GM18861 (cell line): ENCODE results near the gene ZDHHC5.
"Not testable (repeated sequence)": the region's sequence is repeated elsewhere in the genome, so short reads cannot be mapped to it uniquely, and the experiment has no call there.

ENCODE experiments used
- ATAC-seq: cut with Tn5 transposase; IDR thresholded peaks from one replicate; pipeline ENCODE4 v1.9.1; 2021; ENCODE audit not compliant: unreplicated experiment

Gene ZDHHC5

DNA sequence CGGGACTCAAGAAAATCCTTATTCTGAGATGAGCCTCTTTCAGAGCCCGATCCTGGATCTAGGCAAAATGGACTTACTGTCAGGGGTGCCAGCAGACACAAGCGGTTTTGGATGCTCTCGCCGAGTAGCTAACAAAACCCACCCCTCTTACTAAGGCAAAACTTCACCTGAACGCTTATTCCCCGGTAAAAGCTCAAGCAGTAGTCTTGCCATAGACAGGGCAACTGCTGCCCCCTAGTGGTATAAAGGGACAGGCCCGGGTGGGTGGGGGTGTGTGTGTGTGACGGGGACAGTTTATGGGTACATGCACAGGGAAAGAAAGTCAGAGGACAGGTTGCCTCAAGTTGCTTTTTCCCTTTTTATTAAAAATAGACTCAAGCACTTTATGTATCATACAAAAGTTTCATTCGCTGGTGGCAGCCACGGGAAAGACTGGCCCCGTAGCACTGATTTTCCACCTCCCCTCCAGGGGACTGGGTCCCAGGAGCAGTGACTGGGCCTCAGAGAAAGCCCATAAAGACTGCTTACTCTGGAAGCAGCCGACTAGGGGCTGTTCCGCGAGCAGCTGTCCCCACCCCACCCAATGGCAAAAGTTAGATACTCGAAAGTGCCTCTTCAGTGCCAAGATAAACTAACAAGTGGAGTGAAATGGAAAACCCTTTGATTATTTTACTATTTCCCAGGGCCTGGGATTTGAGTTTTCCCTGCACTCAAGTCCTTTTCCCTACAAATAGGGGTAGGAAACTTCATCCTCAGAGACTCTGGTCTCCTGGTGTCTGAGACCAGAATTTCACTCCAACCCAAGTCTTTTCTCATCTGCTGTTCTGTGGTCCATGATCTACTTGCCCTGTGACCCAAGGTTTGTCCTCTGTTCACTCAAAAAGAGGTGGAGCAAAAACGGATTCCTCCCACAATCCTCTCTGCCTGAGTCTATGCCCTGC, 22.9 kb upstream of the ZDHHC5 start:
- no peak for ATAC-seq

DNA sequence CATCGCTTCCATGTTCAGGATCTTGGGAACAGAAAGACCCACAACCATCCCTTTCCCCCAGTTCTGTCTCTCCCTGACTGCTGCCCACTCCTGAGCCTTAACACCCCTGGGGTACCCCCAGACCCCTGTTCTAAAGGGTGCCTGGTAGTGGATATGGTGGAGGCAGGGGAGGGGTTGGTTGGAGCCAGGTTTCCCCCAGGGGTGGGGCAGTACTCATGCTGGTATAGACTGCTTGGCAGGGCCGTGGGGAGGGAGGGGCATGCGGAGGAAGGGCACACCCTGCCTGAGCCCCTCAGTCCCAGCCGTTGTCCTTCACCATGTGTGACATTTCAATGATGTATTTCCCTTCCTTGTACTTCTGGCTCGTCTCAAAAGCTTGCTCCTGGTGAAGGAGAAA, 22.2 kb upstream of the ZDHHC5 start:
- no peak for ATAC-seq

DNA sequence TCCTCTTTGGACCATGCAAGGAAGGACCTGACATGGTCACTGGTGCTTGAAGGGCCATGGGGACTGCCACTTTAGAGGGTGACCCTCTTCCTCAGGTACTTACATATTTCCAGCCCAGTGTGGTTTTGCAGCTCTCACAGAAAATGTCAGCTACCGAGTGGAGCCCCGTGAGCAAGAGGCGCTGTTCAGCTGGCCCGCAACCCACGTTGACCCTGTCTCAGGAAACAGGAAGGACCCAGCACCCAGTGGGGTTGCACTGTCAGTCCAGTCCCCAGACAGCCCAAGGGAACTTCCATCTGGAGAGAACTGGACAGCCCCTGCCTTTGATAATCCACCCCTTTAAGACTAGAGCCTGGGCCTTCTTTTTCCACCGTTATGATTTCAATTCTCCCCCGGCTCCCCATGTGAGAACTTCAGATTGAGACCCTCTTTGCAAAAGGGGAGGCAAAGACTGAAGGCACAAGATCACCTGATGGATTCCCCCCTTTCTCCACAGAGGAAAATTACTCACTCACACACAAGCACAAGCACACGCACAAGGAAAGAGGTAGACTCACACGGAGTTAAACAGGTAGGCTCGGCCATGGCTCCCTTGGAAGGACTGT, 21.6 kb upstream of the ZDHHC5 start:
- no peak for ATAC-seq

DNA sequence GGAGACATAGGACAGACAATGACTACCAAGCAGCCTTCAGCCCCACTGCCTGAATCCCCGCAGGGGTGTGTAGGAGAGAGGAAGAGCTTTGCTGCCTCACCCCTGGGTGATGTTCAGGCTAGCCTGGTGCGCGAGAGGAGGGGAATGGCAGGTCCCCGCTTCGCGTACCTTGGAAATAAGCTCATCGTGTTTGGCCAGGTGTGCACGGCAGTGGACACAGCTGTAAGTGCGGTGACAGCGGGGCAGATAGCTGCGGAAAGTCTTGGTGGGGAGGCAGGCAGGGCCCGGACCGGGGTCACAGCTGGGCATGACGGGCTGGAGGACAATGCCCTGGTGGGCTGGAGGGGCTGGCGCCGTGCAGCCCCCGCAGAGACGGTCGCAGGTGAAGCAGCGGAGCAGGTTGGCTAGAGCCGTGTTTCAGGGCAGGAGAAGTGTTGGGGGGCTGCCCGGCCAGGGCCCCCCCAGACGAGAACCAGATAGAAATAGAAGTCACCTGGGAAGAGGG, 21.1 kb upstream of the ZDHHC5 start:
- no peak for ATAC-seq

DNA sequence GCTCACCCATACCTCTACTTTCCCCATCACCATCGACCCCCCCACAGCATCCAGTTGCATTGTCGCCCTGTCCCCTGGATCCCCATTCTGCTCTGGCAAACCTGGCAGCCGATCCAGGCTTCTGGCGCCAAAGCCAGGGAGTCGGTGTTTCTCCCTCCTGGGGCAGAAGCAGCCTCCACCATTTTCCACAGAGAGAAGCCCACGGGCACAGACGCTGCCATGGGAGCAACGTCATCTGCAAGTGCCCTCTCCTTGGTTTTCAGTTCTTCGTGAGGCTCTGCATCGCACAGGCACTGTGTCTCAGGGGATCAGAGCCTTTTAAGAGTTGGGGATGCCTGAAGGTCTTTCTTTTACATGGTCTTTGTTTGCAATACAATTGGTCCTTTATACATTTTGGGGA, 20.5 kb upstream of the ZDHHC5 start:
- ATAC-seq, result no peak

DNA sequence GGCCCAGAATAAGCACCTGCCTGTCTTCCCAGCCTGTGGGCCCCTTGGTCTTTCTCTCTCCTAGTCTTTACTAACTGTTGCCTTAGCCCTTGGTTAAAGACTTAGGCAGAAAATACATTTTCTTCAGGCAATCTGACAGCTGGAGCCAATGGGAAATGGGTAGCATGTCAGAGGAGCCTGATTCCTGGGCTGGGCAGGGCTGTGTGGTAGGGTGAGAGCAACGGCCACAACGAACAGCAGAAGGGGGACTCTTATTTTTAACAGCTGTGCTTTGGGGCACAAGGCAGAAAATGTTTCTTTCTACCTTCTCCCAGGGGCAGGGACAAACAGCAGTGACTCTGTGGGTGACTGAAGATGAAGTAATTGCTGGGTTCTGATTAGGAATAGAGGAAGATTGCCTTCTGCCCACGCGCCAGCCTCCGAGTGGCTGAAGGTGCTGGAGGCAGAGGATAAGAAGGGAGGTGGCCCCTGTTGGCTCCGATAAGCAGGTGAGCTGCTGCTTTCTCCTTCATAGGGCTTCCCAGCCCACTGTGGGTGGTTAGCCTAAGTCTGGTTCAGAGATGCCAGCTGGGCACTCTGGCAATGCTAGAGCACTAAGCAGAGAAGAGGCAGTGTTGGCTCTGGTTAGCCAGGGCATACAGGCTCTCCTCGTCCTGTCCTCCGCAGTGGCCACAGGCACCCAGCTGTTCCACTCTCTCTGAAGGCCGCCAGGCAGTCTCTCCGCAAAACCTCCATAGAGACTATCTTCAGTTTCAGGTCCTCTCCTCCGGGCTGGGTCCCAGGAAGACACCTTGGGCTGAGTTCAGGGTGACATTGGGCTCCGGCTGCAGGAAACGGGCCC, 19.7 kb upstream of the ZDHHC5 start:
- ATAC-seq, result no peak

DNA sequence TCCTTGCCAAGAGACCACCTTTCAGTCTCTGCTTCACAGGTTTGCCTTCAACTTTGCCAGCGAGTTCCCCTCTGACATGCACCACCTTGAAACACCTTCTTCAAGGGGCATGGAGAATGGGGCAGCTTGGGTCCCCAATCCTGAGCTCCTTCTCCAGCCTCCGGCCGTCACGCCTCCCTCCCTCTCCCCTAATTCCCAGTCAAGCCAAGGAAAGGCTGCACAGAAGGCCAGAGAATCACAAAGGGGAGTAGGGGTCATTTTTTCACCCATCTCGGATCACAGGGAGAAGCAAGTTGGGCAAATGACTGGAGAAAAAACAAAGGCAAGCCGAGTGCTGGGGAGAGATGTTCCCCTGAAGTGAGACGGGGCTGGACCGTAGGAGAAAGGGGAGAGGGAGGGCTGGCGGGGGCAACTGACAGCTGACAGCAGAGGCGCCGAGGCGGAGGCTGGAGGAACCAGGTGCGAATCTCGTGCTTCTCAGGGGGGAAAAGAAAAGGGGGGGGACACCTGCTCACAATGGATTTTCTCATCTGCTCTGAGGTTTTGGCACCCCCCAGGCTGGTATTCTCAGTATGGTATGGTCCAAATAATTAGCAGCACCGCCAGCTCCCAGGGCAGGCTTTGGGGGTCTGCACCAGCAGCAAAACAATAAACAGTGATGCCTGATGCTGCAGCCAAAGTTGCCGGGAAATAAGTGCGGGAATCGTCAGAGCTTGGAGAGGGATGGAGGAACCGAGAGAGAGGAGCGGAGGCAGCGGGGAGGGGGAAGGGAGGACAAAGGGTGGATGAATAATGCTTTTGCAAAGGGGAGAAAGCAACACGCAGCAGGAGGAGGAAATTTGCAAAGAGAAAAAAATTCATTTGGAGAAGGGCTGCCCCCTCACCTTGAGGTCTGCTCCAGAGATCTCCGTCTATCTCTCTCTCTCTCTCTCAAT, 18.8 kb upstream of the ZDHHC5 start:
- no peak for ATAC-seq

DNA sequence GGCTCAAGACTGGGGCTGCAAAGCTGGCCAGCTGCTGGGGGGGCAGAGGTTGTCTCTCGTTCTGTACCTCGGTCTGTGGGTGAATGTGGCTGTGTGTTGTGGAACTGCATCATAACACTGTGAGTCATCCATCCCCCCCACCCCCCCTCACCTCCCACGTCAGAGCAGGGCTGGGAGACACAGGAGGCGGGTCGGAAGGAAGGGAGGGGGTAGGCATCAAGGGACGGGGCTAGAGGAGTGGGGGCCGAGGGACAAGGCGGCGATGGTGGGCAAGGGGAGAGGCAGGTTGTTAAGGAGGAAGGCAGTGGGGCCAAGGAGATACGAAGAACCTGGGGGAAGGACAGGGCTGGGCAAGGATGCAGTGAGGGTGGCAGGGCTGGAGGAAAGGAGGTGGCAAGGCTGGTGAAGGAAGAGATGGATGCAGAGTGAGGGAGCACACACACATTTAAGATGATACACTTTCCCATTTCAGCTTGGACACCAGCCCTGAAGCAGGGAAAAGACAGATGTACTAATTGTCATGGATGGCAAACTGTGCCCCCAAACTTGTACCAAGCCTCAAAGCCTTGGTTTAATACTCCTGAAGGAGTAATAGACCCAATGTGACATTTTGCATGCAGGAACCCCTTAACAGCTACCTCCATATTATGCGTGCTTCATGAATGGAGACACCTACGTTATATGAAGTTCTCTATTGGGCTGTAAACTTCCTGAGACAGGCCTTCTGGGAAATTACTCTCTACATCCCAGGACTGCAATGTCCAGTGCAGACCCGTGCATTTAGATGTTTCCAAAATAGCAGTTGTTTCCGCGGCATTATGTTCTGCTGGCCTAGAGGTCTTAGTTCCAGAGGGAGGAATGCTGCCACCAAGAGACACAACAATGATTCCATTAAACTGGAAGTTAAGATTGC, 17.8 kb upstream of the ZDHHC5 start, which contains the start of gene YPEL4:
TSS of gene YPEL4 (minus strand) at position 87 of the 913 bp plus-strand sequence. CDS start 2,805 bp downstream, outside the sequence.
- no peak for ATAC-seq

DNA sequence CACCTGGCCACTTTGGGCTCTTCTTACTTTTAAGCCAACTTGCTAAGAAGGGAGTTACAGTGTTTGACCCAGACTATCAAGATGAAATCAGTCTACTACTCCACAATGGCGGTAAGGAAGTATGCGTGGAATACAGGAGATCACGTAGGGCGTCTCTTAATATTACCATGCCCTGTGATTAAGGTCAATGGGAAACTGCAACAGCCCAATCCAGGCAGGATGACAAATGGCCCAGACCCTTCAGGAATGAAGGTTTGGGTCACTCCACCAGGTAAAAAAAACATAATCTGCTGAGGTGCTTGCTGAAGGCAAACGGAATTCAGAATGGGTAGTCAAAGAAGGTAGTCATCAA, 17.2 kb upstream of the ZDHHC5 start:
- ATAC-seq, result no peak

DNA sequence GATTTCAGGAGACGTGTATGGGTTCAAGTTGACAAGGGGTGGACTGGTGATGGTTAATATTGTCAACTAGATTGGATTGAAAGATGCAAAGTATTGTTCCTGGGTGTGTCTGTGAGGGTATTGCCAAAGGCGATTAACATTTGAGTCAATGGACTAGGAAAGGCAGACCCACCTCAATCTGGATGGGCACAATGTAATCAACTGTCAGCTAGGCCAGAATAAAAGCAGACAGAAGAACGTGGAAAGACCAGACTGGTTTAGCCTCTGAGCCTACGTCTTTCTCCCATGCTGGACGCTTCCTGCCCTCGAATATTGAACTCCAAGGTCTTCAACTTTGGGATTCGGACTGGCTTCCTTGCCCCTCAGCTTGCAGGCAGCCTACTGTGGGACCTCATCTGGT, 16.5 kb upstream of the ZDHHC5 start:
- no peak for ATAC-seq

DNA sequence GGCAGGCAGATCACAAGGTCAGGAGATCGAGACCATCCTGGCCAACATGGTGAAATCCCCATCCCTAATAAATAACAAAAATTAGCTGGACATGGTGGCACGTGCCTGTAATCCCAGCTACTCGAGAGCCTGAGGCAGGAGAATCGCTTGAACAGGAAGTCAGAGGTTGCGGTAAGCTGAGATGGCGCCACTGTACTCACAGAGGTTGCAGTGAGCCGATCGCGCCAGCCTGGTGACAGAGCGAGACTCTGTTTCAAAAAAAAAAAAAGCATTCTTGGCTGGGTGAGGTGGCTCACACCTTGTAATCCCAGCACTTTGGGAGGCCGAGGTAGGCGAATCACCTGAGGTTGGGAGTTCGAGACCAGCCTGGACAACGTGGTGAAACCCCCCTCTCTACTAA, 15.7 kb upstream of the ZDHHC5 start:
- ATAC-seq, result not testable (repeated sequence)

DNA sequence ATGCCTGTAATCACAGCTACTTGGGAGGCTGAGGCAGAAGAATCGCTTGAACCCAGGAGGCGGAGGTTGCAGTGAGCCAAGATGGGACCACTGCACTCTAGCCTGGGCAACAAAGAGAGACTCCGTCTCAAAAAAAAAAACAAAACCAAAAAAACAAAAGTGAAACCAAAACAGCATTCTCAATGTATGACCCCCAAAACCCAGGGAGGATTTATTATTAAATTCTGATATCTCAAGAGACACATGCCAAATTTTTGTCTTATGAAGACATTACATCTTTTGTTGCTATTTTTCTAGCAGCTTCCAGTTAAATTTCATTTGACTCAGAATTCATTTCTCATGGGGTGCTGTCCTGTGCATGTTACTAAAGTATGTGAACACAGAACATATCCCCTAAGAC, 15.3 kb upstream of the ZDHHC5 start:
- no peak for ATAC-seq

DNA sequence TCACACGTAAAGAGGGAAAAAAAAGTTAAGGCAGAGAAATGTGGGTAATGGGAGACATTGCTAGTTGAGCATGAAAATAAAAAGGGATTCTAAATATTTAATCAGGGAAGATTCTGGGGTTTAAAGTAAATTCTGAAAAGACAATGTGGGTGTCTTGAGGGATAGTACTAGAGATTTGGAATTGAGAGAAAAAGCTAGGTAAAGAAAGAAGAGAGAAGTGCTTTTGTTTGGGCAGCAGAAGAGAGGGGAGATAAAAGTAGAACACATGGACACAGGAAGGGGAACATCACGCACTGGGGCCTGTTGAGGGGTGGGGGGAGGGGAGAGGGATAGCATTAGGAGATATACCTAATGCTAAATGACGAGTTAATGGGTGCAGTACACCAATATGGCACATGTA, 14.8 kb upstream of the ZDHHC5 start:
- no peak for ATAC-seq

DNA sequence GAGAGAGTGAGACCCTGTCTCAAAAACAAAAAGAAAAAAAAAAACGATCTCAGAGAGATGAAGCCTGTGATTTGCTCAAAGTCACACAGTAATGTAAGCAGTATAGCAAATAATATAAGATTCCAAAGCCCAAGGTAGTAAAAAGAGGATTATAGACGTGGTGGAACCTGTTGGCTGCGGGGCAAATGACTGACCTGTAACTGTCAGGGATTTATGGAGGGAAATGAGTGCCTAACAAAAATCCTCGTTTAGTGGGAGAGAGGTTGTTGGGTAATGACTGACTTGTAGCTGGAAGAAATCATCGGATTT, 11.1 kb upstream of the ZDHHC5 start:
- no peak for ATAC-seq

DNA sequence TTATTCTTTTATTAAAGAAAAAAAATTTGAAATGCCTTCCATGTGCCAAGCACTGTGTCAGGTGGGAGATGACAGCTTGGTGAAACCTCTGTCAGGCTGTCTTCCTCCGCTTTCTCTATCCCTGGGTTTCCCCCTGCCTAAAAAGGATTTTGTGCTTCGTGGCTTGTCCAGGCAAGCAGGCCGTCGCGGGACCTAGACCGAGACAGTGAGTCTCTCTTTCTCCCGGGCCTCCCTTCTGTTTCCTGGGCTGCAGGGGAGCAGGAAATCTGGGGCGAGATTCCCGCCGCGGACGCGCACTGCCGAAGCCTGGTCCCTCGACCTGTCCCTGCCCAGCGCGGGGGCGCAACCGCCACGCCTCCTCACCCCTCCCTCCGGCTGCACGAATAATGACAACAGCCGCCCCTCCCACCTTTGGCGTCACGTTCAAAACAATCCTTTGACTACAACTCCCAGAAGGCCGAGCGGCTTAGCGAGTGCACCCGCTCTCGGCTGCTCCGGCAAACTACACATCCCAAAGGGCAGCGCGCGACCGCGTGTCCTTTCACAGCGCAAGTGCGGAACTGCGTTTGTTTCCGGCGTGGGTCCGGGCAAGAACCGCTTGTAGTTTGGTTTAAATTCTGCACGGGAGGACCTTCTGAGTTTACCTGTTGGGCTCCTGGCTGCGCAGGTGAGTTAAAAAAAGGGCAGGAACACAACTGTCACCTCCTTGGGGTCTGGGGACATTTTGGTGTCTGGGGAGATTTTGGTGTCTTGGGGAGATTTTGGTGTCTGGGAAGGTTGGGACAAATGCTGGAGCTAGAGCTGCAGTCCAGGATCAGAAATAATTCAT, 10.5 kb upstream of the ZDHHC5 start, which contains the start of gene CLP1:
TSS of gene CLP1 (plus strand) at position 569 of the 829 bp plus-strand sequence. CDS start 1,715 bp downstream, outside the sequence.
- peak; percentile 99 for ATAC-seq

DNA sequence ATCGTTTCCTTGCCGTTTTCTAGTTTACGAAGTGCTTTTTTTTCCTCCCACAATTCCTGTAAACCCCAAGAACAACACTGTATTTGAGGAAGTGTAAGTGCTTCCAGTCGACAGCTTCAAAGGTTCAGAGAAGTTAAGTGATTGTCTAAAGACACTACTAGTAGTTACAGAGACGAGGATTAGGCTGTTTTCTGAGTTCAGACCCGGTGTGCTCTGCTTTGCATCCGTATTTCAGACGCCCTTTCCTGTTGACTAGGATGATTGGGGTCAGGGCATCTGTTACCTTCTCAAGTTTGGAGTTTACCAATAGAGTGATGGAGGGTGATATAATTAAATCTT, 9.9 kb upstream of the ZDHHC5 start:
- ATAC-seq, result no peak

DNA sequence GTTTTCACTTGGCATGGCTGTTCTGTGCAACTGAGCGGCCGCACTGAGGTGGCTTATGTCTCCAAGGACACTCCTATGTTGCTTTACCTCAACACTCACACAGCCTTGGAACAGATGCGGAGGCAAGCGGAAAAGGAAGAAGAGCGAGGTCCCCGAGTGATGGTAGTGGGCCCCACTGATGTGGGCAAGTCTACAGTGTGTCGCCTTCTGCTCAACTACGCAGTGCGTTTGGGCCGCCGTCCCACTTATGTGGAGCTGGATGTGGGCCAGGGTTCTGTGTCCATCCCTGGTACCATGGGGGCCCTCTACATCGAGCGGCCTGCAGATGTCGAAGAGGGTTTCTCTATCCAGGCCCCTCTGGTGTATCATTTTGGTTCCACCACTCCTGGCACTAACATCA, 8.2 kb upstream of the ZDHHC5 start:
- no peak for ATAC-seq

DNA sequence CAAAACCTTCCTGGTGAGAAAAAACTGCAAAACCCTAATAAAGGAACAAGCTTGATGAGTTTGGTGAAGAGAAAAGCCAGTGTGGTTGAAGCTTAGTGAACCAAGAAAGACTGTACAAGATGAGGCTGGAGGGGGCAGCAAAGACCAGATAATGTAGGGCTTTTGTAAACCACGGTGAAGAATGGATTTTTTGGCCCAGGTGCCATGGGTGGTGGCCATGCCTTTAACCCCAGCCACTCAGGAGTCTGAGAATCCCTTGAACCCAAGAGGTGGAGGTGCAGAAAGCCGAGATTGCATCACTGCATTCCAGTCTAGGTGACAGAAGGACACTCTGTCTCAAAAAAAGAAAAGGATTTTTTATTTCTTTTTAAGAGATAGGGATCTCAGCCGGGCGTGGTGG, 5.0 kb upstream of the ZDHHC5 start:
- ATAC-seq, result no peak

DNA sequence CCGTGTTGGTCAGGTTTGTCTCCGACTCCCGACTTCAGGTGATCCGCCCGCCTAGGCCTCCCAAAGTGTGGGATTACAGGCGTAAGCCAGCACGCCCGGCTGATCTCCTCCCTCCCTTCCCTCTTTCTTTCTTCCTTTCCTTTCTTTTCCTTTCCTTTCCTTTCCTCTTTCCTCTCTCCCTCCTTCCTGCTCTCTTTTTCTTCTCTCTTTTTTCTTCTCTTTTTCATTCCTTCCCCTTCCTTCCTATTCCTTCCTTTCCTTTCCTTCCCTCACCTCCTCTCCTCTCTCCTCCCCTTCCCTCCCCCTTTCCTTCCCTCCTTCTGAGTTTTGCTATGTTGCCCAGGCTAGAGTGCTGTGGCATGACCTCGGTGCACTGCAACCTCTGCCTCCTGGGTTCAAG, 3.9 kb upstream of the ZDHHC5 start:
- no peak for ATAC-seq
